Activated naive CD8-positive, alpha-beta T cell treated with anti-CD3 and anti-CD28 coated beads for 36 hours (primary cell): Measurements from ENCODE around the gene PAIP2B. TPM values are rescaled to one million over a fixed set of nuclear protein-coding genes. Genes with fewer than 3 reads are reported as not detected.

Experiments
- DNase-seq: peaks from one replicate; pipeline ENCODE4 v3.0.0; 2021
- H3K27ac Mint-ChIP-seq: one replicate; pipeline ENCODE4 v1.8.0; 2022; ENCODE audit warnings: mild to moderate bottlenecking, moderate library complexity, mixed read lengths
- H3K27me3 Mint-ChIP-seq: one replicate; pipeline ENCODE4 v1.8.0; 2022; ENCODE audit warnings: mild to moderate bottlenecking, mixed read lengths
- H3K36me3 Mint-ChIP-seq: one replicate; pipeline ENCODE4 v1.8.0; 2021; ENCODE audit warnings: mild to moderate bottlenecking, mixed read lengths
- H3K4me1 Mint-ChIP-seq: one replicate; pipeline ENCODE4 v1.8.0; 2021; ENCODE audit warnings: mixed read lengths
- H3K4me3 Mint-ChIP-seq: one replicate; pipeline ENCODE4 v1.8.0; 2022; ENCODE audit warnings: mild to moderate bottlenecking, moderate library complexity, mixed read lengths
- H3K9me3 Mint-ChIP-seq: one replicate; pipeline ENCODE4 v1.8.0; 2022; ENCODE audit warnings: mixed read lengths
- total RNA-seq, 2 experiments: library from RNA; stranded (reverse); gene quantifications; one replicate each; pipeline ENCODE4 v1.2.3, GENCODE V29; 2021

PAIP2B gene, protein sequence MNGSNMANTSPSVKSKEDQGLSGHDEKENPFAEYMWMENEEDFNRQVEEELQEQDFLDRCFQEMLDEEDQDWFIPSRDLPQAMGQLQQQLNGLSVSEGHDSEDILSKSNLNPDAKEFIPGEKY
- total RNA-seq, result 1 to 10 TPM; 2.4 TPM

DNA sequence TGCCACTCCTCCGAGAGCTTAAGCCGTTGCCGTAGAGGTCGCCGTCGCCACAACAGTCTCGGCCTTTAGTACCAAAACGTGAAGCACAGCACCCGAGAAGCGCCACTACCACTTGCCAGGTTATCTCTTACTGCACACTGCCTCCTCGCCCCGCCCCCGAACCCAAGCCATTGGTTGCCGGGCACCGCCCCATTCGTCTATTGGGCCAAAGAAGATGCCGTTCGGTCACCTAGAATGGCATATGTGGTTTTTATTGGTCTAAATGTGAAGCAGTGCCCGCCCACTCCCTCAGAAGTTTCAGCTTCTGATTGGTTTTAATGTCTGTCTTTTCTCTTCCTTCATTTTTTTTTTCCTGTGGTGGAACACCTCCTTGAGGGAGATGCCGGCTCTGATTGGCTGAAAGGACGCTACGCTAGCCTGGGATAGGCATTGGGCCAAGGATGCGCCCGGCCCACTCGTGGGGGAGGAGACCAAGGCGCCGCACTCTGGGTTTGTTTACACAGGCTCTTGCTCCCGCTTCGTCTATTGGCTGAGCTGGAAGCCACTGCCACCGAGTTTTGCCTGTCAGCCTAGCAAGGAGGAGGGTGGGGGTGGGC lies at the start of gene PAIP2B:
Gene PAIP2B (minus strand): TSS at position 139 of the 596 bp plus-strand sequence. CDS start 24,514 bp downstream, outside the sequence.
- DNase-seq, result peak; percentile 97
- peak within 1 kb of the TSS; percentile 89 for H3K27ac Mint-ChIP-seq
- H3K27me3 Mint-ChIP-seq, result peaks cover 13% of the 10 kb centered on the region
- peaks cover 15% of the 10 kb centered on the region for H3K4me1 Mint-ChIP-seq
- H3K9me3 Mint-ChIP-seq, result no peaks in the 10 kb centered on the region
- peak within 1 kb of the TSS; percentile 98 for H3K4me3 Mint-ChIP-seq
- H3K36me3 Mint-ChIP-seq, result no peaks in the 10 kb centered on the region

DNA sequence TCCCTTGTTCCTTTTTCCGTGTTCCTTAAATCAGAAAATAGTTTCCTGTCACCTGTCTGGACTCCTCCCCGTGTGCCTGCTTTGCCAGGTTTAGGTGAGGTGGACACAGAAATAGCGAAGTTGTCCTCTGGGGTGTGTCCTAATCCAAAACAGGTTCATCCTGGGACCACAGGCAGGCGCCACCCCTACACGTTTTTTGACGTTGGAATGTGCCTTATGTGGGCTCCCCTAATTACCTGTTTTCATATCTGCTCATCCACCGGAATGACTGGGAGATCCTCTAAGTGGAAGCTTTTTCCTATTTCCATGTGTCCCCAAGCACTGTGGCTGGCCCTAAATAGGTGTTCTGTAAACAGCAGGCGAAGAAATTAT lies 49.0 kb upstream of the PAIP2B start:
- no peak overlapping the region for H3K27ac Mint-ChIP-seq
- H3K9me3 Mint-ChIP-seq, result peaks cover 3% of the 10 kb centered on the region
- H3K4me3 Mint-ChIP-seq, result peak overlapping the region; percentile 61

DNA sequence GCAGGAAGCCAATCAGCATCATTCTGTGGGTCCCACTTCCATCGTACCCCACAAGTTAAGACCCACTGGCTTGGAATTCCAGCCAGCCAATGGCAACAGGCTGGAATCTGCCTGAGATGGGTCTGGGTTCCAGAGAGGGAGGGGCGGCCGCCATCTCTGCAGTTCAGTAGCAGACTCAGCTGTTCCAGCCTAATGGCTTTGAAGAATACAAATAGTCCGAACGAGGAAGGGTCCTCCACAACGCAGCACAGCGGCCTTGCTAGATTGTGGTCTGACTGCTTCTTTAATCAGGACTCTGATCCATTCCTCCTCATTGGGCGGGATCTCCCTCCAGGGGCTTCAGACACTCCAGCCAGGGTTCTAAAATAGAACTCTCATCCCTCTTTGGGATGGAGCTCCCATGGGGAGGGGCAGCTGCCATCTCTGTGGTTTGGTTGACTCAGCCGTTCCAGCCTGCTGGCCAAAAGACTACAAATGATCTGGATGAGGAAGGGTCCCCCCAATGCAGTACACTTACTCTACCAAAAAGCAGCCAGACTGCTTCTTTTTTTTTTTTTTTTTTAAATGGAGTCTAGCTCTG lies 42.7 kb upstream of the PAIP2B start:
- Mint-ChIP-seq H3K4me3 (no peak overlapping the region), H3K4me1 (no peaks in the 10 kb centered on the region), H3K9me3 (no peaks in the 10 kb centered on the region), H3K36me3 (no peaks in the 10 kb centered on the region), H3K27ac (no peak overlapping the region), H3K27me3 (peaks cover 64% of the 10 kb centered on the region)
- DNase-seq, result no peak

More for the DNA sequence above, 49.0 kb upstream of the PAIP2B start:
- DNase-seq, result no peak
- Mint-ChIP-seq H3K27me3 (peaks cover 90% of the 10 kb centered on the region), H3K36me3 (peaks cover 3% of the 10 kb centered on the region), H3K4me1 (peaks cover 10% of the 10 kb centered on the region)

DNA sequence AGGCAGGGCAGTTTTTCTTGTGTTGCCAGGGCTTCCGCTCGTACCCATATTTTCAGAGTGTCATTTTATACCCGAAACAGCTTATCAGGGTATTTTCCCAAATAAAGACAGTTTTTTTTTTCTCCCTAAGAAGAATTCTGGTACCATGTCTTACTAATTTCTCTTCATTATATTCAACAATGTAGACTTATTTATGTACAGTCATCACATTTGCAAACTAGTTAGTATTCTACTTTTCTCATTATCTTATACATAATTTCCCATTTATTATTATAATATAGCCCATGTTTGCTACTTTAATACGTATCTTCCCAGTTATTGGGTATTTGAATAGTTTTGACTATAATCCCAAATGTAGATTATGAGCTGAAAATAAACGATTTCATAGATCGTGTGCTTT lies 36.5 kb upstream of the PAIP2B start:
- H3K27me3 Mint-ChIP-seq, result peaks cover 17% of the 10 kb centered on the region
- H3K27ac Mint-ChIP-seq, result no peak overlapping the region
- no peak for DNase-seq
- H3K4me1 Mint-ChIP-seq, result no peaks in the 10 kb centered on the region
- no peak overlapping the region for H3K4me3 Mint-ChIP-seq
- H3K36me3 Mint-ChIP-seq, result no peaks in the 10 kb centered on the region
- H3K9me3 Mint-ChIP-seq, result no peaks in the 10 kb centered on the region

DNA sequence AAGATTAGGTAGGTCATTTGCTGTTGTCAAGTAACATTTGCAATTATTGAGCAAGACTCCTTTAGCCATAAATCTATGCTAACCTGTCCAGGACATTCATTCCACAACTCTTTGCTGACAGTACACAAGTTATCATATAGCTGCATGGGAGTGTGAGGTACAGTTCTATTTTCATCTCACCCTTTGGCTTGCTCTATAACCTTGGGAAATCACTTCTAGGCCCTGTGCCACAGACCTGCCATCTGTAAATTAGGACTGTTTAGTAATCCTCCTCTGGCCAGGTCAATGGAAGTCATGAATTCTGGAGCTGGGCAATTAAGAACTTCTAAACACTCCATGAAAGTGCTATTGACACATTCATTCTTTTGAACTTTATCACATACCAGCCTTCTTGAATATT lies 34.6 kb upstream of the PAIP2B start:
- no peak overlapping the region for H3K27ac Mint-ChIP-seq
- peaks cover 21% of the 10 kb centered on the region for H3K27me3 Mint-ChIP-seq
- H3K4me3 Mint-ChIP-seq, result no peak overlapping the region
- DNase-seq, result no peak
- H3K4me1 Mint-ChIP-seq, result peaks cover 3% of the 10 kb centered on the region
- no peaks in the 10 kb centered on the region for H3K36me3 Mint-ChIP-seq
- H3K9me3 Mint-ChIP-seq, result no peaks in the 10 kb centered on the region

DNA sequence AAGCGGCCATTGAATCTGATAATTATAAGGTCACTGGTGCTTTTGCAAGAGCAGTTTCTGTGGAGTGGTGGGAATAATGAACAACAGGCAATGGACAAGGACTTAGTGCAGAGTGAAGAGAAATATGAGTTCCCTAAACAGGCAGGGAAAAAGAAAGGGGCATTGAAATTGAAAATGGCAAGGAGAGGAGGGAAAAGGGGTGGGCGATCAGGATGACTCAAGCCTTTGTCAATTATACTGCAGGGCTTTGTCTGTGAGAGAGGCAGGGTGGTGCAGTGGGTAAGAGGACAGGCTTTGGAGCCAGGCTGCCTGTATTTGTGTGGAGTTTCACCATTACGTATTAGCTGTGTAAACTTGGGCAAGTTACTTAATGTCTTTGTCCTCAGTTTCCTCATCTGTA lies 29.5 kb upstream of the PAIP2B start:
- no peaks in the 10 kb centered on the region for H3K36me3 Mint-ChIP-seq
- H3K27me3 Mint-ChIP-seq, result peaks cover 33% of the 10 kb centered on the region
- H3K4me1 Mint-ChIP-seq, result peaks cover 3% of the 10 kb centered on the region
- no peak overlapping the region for H3K27ac Mint-ChIP-seq
- peaks cover 2% of the 10 kb centered on the region for H3K9me3 Mint-ChIP-seq
- no peak overlapping the region for H3K4me3 Mint-ChIP-seq
- no peak for DNase-seq

DNA sequence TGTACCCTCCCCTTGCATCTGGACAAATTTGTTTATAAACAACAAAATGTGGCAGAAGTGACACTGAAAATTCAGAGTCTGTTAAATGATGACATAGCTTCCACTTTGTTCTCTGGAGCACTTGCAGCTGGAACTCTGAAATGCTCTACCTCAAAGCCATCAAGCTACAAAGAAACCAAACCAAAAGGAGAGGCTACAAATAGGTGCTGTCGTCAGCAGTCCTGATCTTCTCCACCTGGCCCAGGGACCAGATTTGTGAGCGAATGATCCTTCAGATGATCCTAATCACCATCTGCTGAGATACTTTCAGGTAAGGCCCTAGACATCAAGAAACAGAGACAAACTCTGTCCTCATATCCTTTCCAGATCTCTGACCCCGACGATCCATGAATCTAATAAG lies 27.9 kb upstream of the PAIP2B start:
- DNase-seq, result no peak
- peaks cover 3% of the 10 kb centered on the region for H3K4me1 Mint-ChIP-seq
- no peaks in the 10 kb centered on the region for H3K36me3 Mint-ChIP-seq
- H3K27me3 Mint-ChIP-seq, result peaks cover 41% of the 10 kb centered on the region
- H3K9me3 Mint-ChIP-seq, result peaks cover 5% of the 10 kb centered on the region
- H3K4me3 Mint-ChIP-seq, result no peak overlapping the region
- no peak overlapping the region for H3K27ac Mint-ChIP-seq

DNA sequence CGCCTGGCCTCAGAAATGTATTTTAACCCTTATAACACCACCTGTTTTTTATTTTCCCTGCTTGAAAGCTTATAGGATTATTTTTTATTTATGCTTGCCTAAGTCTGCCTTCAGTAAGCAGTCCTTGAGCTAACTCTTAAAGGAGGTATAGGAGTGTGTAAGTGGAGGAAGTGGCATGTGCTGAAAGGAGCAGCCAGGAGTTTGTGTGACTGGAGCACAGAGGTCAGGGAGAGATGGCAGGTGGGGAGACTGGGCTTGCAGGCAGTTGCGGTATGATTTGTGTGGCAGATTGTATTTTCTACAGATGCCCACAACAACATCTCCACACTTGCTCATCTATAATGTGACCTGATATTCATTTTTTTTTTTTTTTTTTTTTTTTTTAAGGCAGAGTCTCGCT lies 27.2 kb upstream of the PAIP2B start:
- Mint-ChIP-seq H3K27me3 (peaks cover 38% of the 10 kb centered on the region), H3K9me3 (peaks cover 5% of the 10 kb centered on the region), H3K4me3 (no peak overlapping the region), H3K4me1 (peaks cover 3% of the 10 kb centered on the region), H3K27ac (no peak overlapping the region), H3K36me3 (no peaks in the 10 kb centered on the region)
- no peak for DNase-seq

DNA sequence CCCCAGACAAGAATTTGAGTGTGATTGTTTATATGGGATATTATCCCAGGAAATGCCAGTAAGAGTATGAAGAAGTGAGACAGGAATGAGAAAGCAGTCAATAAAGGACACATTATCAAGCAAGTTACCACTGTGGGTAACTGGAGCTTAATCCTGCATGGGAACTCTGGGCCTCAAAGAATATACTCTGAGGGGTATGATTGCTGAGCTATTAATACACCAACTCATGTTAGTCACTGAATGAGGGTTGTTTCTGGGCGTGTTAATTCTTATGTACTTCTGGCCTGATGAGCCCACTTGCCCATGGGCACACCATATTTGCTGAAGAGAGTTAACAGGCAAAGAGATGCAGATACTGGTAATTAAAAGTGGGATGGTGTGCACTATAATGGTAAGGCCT lies 26.6 kb upstream of the PAIP2B start:
- no peak overlapping the region for H3K4me3 Mint-ChIP-seq
- H3K4me1 Mint-ChIP-seq, result peaks cover 3% of the 10 kb centered on the region
- peaks cover 5% of the 10 kb centered on the region for H3K9me3 Mint-ChIP-seq
- peaks cover 36% of the 10 kb centered on the region for H3K27me3 Mint-ChIP-seq
- no peak for DNase-seq
- H3K27ac Mint-ChIP-seq, result no peak overlapping the region
- no peaks in the 10 kb centered on the region for H3K36me3 Mint-ChIP-seq

DNA sequence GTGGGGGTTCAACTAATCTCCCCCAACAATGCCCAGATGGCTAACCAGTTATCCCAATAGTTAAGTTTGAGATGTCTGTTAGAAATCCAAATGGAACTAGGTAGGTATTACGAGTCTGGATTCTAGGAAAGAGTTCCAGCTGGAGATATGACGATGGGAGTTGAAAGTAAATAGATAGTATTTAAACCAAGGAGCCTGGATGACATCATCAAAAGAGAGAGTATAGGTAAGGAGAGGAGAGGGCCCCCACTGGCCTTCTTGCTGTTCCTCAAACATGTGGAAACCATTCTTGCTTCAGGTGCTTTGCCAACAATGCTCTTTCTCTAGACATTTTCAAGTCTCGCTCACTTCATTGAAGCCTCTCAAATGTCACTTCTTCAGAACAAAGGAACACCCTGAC lies 26.0 kb upstream of the PAIP2B start:
- no peaks in the 10 kb centered on the region for H3K36me3 Mint-ChIP-seq
- H3K27me3 Mint-ChIP-seq, result peaks cover 36% of the 10 kb centered on the region
- H3K27ac Mint-ChIP-seq, result no peak overlapping the region
- H3K4me3 Mint-ChIP-seq, result no peak overlapping the region
- H3K9me3 Mint-ChIP-seq, result peaks cover 5% of the 10 kb centered on the region
- peaks cover 3% of the 10 kb centered on the region for H3K4me1 Mint-ChIP-seq
- no peak for DNase-seq

DNA sequence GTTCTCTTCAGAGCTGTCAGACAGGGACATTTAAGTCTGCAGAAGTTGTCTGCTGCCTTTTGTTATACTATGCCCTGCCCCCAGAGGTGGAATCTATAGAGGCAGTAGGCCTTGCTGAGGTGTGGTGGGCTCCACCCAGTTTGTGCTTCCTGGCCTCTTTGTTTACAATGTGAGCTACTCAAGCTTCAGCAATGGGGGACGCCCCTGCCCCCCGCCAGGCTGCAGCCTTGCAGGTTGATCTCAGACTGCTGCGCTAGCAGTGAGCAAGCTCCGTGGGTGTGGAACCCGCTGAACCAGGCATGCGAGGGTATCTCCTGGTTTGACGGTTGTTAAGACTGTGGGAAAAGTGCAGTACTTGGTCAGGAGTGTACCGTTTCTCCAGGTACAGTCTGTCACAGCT lies 24.0 kb upstream of the PAIP2B start:
- H3K27me3 Mint-ChIP-seq, result peaks cover 40% of the 10 kb centered on the region
- no peak overlapping the region for H3K27ac Mint-ChIP-seq
- H3K4me1 Mint-ChIP-seq, result no peaks in the 10 kb centered on the region
- DNase-seq, result no peak
- H3K4me3 Mint-ChIP-seq, result no peak overlapping the region
- peaks cover 5% of the 10 kb centered on the region for H3K9me3 Mint-ChIP-seq
- H3K36me3 Mint-ChIP-seq, result no peaks in the 10 kb centered on the region

DNA sequence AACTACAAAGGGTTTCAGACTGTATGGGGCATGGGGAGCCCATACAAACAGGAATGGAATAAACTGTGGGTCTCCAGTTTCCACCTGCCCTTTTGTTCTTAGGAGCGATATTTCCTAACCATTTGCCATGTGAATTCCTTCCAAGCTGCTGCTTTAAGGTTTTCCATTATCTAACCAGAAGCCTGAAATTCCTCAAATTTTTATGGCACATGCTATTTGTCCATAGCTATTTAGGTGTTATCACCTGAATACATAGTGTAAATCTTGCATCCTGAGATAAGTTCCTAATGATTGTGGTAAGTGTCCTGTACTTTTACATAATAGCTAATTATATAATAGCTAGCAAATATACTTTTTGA lies 17.4 kb upstream of the PAIP2B start:
- no peak for DNase-seq
- no peaks in the 10 kb centered on the region for H3K4me1 Mint-ChIP-seq
- H3K27me3 Mint-ChIP-seq, result peaks cover 24% of the 10 kb centered on the region
- no peaks in the 10 kb centered on the region for H3K9me3 Mint-ChIP-seq
- no peak overlapping the region for H3K4me3 Mint-ChIP-seq
- H3K36me3 Mint-ChIP-seq, result no peaks in the 10 kb centered on the region
- no peak overlapping the region for H3K27ac Mint-ChIP-seq

DNA sequence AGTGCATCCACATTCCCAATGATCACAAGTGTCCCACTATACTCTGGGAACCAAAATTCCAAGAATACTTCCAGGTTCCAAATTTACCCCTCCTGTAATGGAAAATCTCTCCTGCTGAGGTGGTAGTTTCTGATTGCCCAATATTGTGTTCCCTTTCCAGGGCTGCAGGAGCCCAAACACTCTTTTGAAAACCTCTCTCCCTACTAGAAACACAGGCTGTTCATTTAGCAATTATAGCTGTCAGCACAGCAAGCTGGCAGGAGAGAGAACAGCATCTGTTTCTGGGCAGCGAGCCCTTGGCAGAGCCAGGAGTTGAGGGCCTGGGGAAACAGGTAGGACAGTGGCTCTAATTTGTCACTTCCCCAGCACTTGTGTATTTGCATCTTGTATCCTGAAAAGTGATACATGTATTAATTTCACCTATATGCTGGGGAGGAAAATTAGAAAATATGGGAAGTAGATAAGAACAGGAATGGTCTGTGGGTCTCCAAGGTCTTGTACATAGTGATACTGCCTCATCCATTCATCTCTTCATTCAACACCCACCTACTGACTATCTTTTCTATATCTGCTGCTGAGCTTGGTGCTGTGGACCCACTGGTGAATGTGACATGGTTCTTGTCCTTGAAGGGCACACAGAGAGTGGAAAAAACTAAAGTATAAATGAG lies 16.9 kb upstream of the PAIP2B start:
- no peak overlapping the region for H3K27ac Mint-ChIP-seq
- DNase-seq, result no peak
- H3K27me3 Mint-ChIP-seq, result peaks cover 24% of the 10 kb centered on the region
- H3K4me3 Mint-ChIP-seq, result no peak overlapping the region
- no peaks in the 10 kb centered on the region for H3K36me3 Mint-ChIP-seq
- H3K9me3 Mint-ChIP-seq, result no peaks in the 10 kb centered on the region
- H3K4me1 Mint-ChIP-seq, result no peaks in the 10 kb centered on the region

DNA sequence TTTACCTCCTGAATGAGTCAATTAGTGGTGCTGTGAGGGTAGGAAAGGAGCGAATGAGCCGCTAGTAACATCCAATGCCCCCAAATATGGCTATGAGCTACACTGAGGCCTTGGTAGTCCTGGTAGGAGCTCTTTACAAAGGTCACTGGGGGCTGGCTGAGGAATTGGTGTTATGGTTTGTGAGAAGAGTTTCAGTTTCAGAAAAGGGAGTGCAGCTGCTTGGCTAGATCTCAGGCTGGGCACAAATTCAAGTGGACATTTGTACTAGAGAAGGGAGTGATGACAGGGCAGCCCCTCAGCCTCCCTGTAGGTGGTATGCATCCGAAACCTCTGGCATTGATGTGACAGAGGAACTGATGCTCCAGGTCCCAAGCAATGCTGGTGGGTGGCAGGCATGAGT lies 13.9 kb upstream of the PAIP2B start:
- Mint-ChIP-seq H3K27ac (no peak overlapping the region), H3K36me3 (no peaks in the 10 kb centered on the region), H3K9me3 (no peaks in the 10 kb centered on the region), H3K4me3 (no peak overlapping the region), H3K27me3 (peaks cover 5% of the 10 kb centered on the region), H3K4me1 (no peaks in the 10 kb centered on the region)
- no peak for DNase-seq

DNA sequence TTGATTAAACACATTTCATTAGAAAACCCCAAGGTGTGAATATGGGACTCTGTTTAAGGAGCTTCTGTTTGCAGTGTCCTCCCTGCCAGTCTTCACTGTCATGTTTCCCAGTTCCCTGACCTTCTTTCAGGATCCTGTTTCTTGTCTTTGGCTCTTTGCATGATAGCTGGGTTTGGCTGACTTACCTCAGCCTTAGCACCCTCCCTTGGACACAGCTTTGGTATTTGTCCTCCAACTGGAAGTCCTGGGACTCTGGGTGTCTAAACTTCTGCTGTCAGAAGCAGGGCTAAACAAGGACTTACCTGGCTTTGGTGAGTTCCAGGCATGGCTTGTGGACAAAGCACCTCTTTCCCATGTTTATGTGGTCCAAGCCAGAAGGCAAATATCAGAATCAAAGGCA lies 11.2 kb upstream of the PAIP2B start:
- DNase-seq, result no peak
- peaks cover 11% of the 10 kb centered on the region for H3K27me3 Mint-ChIP-seq
- H3K4me1 Mint-ChIP-seq, result no peaks in the 10 kb centered on the region
- no peak overlapping the region for H3K27ac Mint-ChIP-seq
- H3K36me3 Mint-ChIP-seq, result no peaks in the 10 kb centered on the region
- H3K9me3 Mint-ChIP-seq, result peaks cover 2% of the 10 kb centered on the region
- no peak overlapping the region for H3K4me3 Mint-ChIP-seq
